GM21529 (cell line): ENCODE data around the gene CDK9.

Experiments
- ATAC-seq: cut with Tn5 transposase; IDR thresholded peaks from one replicate; pipeline ENCODE4 v1.9.1; 2021; ENCODE audit not compliant: unreplicated experiment

CDK9 gene

GRCh38 chr9:127801955-127802575 is 16.2 kb downstream of the CDK9 start:
- ATAC-seq, result no peak

- peak; percentile 72 for ATAC-seq
These were observed 17.0 kb downstream of the CDK9 start, which contains the start of gene FPGS for GRCh38 chr9:127802576-127803443. TSS of gene FPGS (plus strand) at chr9:127802882. CDS start at chr9:127802925, 43 bp downstream.

GRCh38 chr9:127803507-127804352 is 17.9 kb downstream of the CDK9 start:
- ATAC-seq, result no peak

- ATAC-seq, result no peak
These were observed 19.8 kb downstream of the CDK9 start for GRCh38 chr9:127805620-127806019.

- ATAC-seq, result no peak
These were observed 21.0 kb downstream of the CDK9 start for GRCh38 chr9:127806871-127807270.

- ATAC-seq, result no peak
These were observed 22.6 kb downstream of the CDK9 start for GRCh38 chr9:127808347-127809001.

GRCh38 chr9:127809002-127809539 is 23.2 kb downstream of the CDK9 start:
- ATAC-seq, result no peak

- no peak for ATAC-seq
These were observed 23.9 kb downstream of the CDK9 start for GRCh38 chr9:127809540-127810377.

- ATAC-seq, result no peak
These were observed 24.7 kb downstream of the CDK9 start for GRCh38 chr9:127810378-127811187.

- ATAC-seq, result no peak
These were observed 26.2 kb downstream of the CDK9 start for GRCh38 chr9:127812011-127812410.

- ATAC-seq, result no peak
These were observed 27.3 kb downstream of the CDK9 start for GRCh38 chr9:127812936-127813675.

GRCh38 chr9:127813686-127814226 is 27.9 kb downstream of the CDK9 start:
- no peak for ATAC-seq

- no peak for ATAC-seq
These were observed 29.0 kb downstream of the CDK9 start for GRCh38 chr9:127814619-127815511.

- ATAC-seq, result no peak
These were observed 29.9 kb downstream of the CDK9 start for GRCh38 chr9:127815512-127816361.

GRCh38 chr9:127816362-127816725 is 30.5 kb downstream of the CDK9 start:
- ATAC-seq, result no peak

- no peak for ATAC-seq
These were observed 30.9 kb downstream of the CDK9 start for GRCh38 chr9:127816728-127817127.
